HEK293 (cell line): ENCODE results near the gene ANKRD11.

Experiments used
- YY2 ChIP-seq: fragments of 450-650 bp; formaldehyde crosslinking; IDR thresholded peaks from 2 replicates; pipeline ENCODE4 v1.5.1; 2016; ENCODE audit warnings: missing biosample characterization, missing genetic modification characterization
- ZNF274 ChIP-seq, 2 experiments: fragments of 200-500 bp in 1 of 2; fragments of 450-650 bp in 1 of 2; sonication (Bioruptor generic) in 1 of 2; formaldehyde crosslinking in 1 of 2; IDR thresholded peaks; 2 replicates each; pipeline versions ENCODE4 v1.5.1 to v1.6.1; 2014 to 2016; ENCODE audit warnings: borderline replicate concordance in 1 of 2, inconsistent platforms in 1 of 2, low read length in 1 of 2, missing biosample characterization in 1 of 2, missing genetic modification characterization in 1 of 2
- ZNF529 ChIP-seq: fragments of 450-650 bp; formaldehyde crosslinking; IDR thresholded peaks from 2 replicates; pipeline ENCODE4 v1.5.1; 2017; ENCODE audit warnings: missing genetic modification characterization, missing biosample characterization; ENCODE audit not compliant: insufficient replicate concordance
- ZNF660 ChIP-seq: fragments of 450-650 bp; IDR thresholded peaks from 2 replicates; pipeline ENCODE4 v1.5.1; 2018; ENCODE audit warnings: missing biosample characterization, mild to moderate bottlenecking, missing genetic modification characterization
- TF ChIP-seq, protein P1 (sequence below): fragments of 450-650 bp; formaldehyde crosslinking; IDR thresholded peaks from 2 replicates; pipeline ENCODE4 v1.5.1; 2016; ENCODE audit warnings: missing biosample characterization, missing genetic modification characterization, low read depth
- TF ChIP-seq, protein P2 (sequence below): fragments of 450-650 bp; formaldehyde crosslinking; conservative IDR thresholded peaks from 2 replicates; pipeline ENCODE4 v1.5.1; 2016; ENCODE audit warnings: low read depth, missing biosample characterization, missing genetic modification characterization
- TF ChIP-seq, protein P3 (sequence below): fragments of 450-650 bp; formaldehyde crosslinking; IDR thresholded peaks from 2 replicates; pipeline ENCODE4 v1.5.1; 2016; ENCODE audit warnings: missing biosample characterization, missing genetic modification characterization
- TF ChIP-seq, protein P4 (sequence below): fragments of 450-650 bp; formaldehyde crosslinking; IDR thresholded peaks from 2 replicates; pipeline ENCODE4 v1.5.0; 2017; ENCODE audit warnings: missing biosample characterization, missing genetic modification characterization, borderline replicate concordance
- TF ChIP-seq, protein P5 (sequence below): fragments of 450-650 bp; formaldehyde crosslinking; conservative IDR thresholded peaks from 2 replicates; pipeline ENCODE4 v1.5.1; 2016; ENCODE audit warnings: low read depth, missing biosample characterization, missing genetic modification characterization

DNA sequence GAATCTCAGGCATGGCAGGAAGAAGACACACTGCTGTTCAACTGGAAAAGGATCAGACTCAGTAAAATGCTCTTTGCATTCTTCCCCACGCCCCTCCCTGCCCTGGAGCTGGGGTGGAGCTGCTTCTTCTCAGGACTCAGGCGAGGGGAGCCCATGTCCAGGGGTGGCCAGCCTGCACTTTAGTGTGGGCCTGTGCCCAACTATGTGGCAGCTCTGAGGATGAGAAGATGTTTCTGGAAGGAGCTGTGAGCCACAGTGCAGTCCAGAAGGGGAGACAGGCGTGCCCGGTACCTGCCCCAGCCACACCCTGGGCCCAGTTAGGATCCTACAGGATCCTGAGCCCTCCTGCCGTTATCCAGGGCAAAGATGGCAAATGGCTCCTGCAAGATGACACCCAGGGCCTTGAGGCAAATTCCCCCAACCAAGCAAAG is 120.3 kb downstream of the ANKRD11 start:
- TF ChIP-seq ZNF529: no peak
- TF ChIP-seq, protein P1, sequence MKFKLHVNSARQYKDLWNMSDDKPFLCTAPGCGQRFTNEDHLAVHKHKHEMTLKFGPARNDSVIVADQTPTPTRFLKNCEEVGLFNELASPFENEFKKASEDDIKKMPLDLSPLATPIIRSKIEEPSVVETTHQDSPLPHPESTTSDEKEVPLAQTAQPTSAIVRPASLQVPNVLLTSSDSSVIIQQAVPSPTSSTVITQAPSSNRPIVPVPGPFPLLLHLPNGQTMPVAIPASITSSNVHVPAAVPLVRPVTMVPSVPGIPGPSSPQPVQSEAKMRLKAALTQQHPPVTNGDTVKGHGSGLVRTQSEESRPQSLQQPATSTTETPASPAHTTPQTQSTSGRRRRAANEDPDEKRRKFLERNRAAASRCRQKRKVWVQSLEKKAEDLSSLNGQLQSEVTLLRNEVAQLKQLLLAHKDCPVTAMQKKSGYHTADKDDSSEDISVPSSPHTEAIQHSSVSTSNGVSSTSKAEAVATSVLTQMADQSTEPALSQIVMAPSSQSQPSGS (tag by site-specific recombination): no peak
- TF ChIP-seq, protein P2, sequence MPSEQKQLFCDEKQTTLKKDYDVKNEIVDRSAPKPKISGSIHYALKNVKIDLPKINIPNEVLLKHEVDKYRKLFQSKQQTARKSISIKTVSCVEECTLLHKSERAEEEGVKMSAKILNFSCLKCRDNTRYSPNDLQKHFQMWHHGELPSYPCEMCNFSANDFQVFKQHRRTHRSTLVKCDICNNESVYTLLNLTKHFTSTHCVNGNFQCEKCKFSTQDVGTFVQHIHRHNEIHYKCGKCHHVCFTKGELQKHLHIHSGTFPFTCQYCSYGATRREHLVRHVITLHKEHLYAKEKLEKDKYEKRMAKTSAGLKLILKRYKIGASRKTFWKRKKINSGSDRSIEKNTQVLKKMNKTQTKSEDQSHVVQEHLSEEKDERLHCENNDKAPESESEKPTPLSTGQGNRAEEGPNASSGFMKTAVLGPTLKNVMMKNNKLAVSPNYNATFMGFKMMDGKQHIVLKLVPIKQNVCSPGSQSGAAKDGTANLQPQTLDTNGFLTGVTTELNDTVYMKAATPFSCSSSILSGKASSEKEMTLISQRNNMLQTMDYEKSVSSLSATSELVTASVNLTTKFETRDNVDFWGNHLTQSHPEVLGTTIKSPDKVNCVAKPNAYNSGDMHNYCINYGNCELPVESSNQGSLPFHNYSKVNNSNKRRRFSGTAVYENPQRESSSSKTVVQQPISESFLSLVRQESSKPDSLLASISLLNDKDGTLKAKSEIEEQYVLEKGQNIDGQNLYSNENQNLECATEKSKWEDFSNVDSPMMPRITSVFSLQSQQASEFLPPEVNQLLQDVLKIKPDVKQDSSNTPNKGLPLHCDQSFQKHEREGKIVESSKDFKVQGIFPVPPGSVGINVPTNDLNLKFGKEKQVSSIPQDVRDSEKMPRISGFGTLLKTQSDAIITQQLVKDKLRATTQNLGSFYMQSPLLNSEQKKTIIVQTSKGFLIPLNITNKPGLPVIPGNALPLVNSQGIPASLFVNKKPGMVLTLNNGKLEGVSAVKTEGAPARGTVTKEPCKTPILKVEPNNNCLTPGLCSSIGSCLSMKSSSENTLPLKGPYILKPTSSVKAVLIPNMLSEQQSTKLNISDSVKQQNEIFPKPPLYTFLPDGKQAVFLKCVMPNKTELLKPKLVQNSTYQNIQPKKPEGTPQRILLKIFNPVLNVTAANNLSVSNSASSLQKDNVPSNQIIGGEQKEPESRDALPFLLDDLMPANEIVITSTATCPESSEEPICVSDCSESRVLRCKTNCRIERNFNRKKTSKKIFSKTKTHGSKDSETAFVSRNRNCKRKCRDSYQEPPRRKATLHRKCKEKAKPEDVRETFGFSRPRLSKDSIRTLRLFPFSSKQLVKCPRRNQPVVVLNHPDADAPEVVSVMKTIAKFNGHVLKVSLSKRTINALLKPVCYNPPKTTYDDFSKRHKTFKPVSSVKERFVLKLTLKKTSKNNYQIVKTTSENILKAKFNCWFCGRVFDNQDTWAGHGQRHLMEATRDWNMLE: no peak
- TF ChIP-seq ZNF660 (tag by site-specific recombination): no peak
- TF ChIP-seq, protein P3, sequence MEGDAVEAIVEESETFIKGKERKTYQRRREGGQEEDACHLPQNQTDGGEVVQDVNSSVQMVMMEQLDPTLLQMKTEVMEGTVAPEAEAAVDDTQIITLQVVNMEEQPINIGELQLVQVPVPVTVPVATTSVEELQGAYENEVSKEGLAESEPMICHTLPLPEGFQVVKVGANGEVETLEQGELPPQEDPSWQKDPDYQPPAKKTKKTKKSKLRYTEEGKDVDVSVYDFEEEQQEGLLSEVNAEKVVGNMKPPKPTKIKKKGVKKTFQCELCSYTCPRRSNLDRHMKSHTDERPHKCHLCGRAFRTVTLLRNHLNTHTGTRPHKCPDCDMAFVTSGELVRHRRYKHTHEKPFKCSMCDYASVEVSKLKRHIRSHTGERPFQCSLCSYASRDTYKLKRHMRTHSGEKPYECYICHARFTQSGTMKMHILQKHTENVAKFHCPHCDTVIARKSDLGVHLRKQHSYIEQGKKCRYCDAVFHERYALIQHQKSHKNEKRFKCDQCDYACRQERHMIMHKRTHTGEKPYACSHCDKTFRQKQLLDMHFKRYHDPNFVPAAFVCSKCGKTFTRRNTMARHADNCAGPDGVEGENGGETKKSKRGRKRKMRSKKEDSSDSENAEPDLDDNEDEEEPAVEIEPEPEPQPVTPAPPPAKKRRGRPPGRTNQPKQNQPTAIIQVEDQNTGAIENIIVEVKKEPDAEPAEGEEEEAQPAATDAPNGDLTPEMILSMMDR (tag by site-specific recombination): no peak
- TF ChIP-seq, protein P4, sequence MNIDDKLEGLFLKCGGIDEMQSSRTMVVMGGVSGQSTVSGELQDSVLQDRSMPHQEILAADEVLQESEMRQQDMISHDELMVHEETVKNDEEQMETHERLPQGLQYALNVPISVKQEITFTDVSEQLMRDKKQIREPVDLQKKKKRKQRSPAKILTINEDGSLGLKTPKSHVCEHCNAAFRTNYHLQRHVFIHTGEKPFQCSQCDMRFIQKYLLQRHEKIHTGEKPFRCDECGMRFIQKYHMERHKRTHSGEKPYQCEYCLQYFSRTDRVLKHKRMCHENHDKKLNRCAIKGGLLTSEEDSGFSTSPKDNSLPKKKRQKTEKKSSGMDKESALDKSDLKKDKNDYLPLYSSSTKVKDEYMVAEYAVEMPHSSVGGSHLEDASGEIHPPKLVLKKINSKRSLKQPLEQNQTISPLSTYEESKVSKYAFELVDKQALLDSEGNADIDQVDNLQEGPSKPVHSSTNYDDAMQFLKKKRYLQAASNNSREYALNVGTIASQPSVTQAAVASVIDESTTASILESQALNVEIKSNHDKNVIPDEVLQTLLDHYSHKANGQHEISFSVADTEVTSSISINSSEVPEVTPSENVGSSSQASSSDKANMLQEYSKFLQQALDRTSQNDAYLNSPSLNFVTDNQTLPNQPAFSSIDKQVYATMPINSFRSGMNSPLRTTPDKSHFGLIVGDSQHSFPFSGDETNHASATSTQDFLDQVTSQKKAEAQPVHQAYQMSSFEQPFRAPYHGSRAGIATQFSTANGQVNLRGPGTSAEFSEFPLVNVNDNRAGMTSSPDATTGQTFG (tag by site-specific recombination): no peak
- TF ChIP-seq, protein P5, sequence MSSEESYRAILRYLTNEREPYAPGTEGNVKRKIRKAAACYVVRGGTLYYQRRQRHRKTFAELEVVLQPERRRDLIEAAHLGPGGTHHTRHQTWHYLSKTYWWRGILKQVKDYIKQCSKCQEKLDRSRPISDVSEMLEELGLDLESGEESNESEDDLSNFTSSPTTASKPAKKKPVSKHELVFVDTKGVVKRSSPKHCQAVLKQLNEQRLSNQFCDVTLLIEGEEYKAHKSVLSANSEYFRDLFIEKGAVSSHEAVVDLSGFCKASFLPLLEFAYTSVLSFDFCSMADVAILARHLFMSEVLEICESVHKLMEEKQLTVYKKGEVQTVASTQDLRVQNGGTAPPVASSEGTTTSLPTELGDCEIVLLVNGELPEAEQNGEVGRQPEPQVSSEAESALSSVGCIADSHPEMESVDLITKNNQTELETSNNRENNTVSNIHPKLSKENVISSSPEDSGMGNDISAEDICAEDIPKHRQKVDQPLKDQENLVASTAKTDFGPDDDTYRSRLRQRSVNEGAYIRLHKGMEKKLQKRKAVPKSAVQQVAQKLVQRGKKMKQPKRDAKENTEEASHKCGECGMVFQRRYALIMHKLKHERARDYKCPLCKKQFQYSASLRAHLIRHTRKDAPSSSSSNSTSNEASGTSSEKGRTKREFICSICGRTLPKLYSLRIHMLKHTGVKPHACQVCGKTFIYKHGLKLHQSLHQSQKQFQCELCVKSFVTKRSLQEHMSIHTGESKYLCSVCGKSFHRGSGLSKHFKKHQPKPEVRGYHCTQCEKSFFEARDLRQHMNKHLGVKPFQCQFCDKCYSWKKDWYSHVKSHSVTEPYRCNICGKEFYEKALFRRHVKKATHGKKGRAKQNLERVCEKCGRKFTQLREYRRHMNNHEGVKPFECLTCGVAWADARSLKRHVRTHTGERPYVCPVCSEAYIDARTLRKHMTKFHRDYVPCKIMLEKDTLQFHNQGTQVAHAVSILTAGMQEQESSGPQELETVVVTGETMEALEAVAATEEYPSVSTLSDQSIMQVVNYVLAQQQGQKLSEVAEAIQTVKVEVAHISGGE (tag by site-specific recombination): no peak
- no peak for TF ChIP-seq YY2 (tag by site-specific recombination)
- no peak for TF ChIP-seq ZNF274 (IDR thresholded peaks at IDR 0.05; ENCODE audit: low read length)
- no peak for TF ChIP-seq ZNF274 (tag by site-specific recombination; IDR thresholded peaks at IDR 0.05; ENCODE audit: borderline replicate concordance)
